Epithelial cell of esophagus (primary cell): ENCODE measurements around the gene ACRBP.

ENCODE experiments used
- DNase-seq: peaks from one replicate; pipeline ENCODE4 v3.0.0; 2010; ENCODE audit warnings: low read depth
- H3K4me3 ChIP-seq: 2 replicates; pipeline ENCODE4 v1.5.1; 2011; ENCODE audit warnings: mild to moderate bottlenecking, low read length, control low read depth
- CTCF ChIP-seq: IDR thresholded peaks from 2 replicates; pipeline ENCODE4 v1.5.1; 2011; ENCODE audit warnings: low read depth, mild to moderate bottlenecking, low read length, control low read depth, inconsistent platforms; ENCODE audit not compliant: insufficient read depth; ENCODE audit errors: missing control alignments

The ACRBP gene

GRCh38 chr12:6641131-6641530 lies 6.1 kb downstream of the ACRBP start:
- H3K4me3 ChIP-seq: no peak overlapping the region
- TF ChIP-seq CTCF: no peak
- DNase-seq: no peak

GRCh38 chr12:6640497-6640896 lies 6.7 kb downstream of the ACRBP start:
- DNase-seq: no peak
- TF ChIP-seq CTCF: no peak
- H3K4me3 ChIP-seq: no peak overlapping the region

GRCh38 chr12:6639151-6639801 lies 8.0 kb downstream of the ACRBP start:
- no peak for DNase-seq
- no peak overlapping the region for H3K4me3 ChIP-seq
- TF ChIP-seq CTCF: no peak

GRCh38 chr12:6638305-6638704 lies 8.9 kb downstream of the ACRBP start:
- DNase-seq: no peak

GRCh38 chr12:6635856-6636531 lies 11.2 kb downstream of the ACRBP start, which contains the start of gene LPAR5:
Gene LPAR5 (minus strand): TSS chr12:6635959. CDS start chr12:6621248, 14,711 bp downstream.
- TF ChIP-seq CTCF: no peak
- DNase-seq: peak; percentile 89
- peak within 1 kb of the TSS; percentile 66 for H3K4me3 ChIP-seq

More at GRCh38 chr12:6638305-6638704, 8.9 kb downstream of the ACRBP start:
- no peak overlapping the region for H3K4me3 ChIP-seq
- TF ChIP-seq CTCF: no peak

- no peak for TF ChIP-seq CTCF
- H3K4me3 ChIP-seq: peak overlapping the region; percentile 66
- no peak for DNase-seq
Measured at GRCh38 chr12:6635375-6635855, 11.8 kb downstream of the ACRBP start.
